Endometrial microvascular endothelial cells (primary cell): ENCODE measurements around the gene PAN3. TPM values are rescaled to one million over a fixed set of nuclear protein-coding genes. Genes with fewer than 3 reads are reported as not detected.
"Not testable (repeated sequence)": the region's sequence is repeated elsewhere in the genome, so short reads cannot be mapped to it uniquely, and the experiment has no call there.

Experiments
- in situ Hi-C: cut with HindIII; loops from 2 replicates; pipeline ENCODE4 v1.10.0; 2017; ENCODE audit warnings: low sequenced_read_pairs, low pct_unique_long_range_greater_than_20kb; ENCODE audit errors: inconsistent ontology term
- total RNA-seq: library from RNA; depleted of rRNA; stranded (reverse); fragments of >200 nt; gene quantifications from one replicate; pipeline ENCODE4 v1.2.3, GENCODE V29; 2015; ENCODE audit errors: inconsistent ontology term

Gene PAN3, protein sequence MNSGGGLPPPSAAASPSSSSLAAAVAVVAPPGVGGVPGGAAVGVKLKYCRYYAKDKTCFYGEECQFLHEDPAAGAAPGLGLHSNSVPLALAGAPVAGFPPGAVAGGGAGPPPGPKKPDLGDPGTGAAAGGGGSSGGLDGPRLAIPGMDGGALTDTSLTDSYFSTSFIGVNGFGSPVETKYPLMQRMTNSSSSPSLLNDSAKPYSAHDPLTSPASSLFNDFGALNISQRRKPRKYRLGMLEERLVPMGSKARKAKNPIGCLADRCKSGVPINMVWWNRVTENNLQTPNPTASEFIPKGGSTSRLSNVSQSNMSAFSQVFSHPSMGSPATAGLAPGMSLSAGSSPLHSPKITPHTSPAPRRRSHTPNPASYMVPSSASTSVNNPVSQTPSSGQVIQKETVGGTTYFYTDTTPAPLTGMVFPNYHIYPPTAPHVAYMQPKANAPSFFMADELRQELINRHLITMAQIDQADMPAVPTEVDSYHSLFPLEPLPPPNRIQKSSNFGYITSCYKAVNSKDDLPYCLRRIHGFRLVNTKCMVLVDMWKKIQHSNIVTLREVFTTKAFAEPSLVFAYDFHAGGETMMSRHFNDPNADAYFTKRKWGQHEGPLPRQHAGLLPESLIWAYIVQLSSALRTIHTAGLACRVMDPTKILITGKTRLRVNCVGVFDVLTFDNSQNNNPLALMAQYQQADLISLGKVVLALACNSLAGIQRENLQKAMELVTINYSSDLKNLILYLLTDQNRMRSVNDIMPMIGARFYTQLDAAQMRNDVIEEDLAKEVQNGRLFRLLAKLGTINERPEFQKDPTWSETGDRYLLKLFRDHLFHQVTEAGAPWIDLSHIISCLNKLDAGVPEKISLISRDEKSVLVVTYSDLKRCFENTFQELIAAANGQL
- total RNA-seq: 18.1 TPM

GRCh38 chr13:28138012-28138755 lies at the start of gene PAN3:
Gene PAN3 (plus strand): TSS chr13:28138545. CDS start chr13:28138658, 113 bp downstream.
- in situ Hi-C loops: no loop called here

DNA sequence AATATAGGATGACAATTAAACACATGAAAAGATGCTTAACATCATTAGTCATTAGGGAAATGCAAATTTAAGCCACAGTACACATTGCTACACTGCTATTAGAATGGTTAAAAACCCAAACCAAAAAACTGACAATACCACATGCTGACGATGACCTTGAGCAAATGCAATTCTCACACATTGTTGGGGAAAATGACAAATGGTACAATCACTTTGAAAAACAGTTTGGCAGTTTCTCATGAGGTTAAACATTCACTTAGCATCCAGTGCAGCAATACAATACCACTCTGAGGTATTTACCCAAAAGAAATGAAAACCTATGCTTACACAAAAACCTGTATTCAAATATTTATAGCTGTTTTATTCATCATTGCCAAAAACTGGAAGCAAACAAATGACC lies 49.3 kb upstream of the PAN3 start:
- in situ Hi-C loops: no loop called here

DNA sequence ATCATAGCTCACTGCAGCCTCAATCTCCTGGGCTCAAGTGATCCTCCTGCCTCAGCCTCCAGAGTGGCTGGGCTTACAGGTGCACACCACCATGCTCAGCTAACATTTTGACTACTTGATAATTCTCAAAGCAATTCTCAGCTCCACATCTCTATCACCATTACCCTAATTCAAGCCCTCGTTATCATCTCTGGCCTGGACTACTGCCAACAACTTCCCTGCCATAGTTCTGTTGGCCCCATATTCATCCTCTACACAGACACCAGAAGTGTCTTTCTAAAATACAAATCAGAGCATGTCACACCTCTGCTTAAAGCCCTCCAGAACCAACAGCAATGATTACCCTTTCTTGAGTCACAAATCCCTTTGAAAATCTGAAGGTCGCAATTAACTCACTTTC lies 45.9 kb upstream of the PAN3 start:
- in situ Hi-C loops: no loop called here

- in situ Hi-C loops: no loop called here
Observed at GRCh38 chr13:28093881-28094280, 44.5 kb upstream of the PAN3 start.

GRCh38 chr13:28094306-28094705 lies 44.0 kb upstream of the PAN3 start:
- in situ Hi-C loops: no loop called here

DNA sequence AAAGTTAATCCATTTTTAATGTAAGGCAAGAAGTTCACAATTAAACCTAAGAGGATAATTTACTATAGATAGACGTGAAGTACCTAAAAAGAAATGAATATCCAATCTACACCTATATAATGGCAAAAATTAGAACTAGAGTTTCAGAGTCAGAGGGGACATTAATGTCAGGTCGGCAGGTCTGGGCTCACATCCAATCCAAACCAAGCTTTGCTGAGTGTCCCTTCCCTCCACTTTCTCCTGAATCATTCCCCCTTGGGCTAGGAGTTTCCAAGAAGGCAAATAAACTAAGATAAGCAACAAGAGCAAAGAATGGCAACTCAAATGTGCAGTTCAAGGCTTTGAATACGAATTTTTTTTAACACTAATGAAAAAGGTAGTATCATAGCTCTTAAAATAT lies 40.8 kb upstream of the PAN3 start:
- in situ Hi-C loops: no loop called here

DNA sequence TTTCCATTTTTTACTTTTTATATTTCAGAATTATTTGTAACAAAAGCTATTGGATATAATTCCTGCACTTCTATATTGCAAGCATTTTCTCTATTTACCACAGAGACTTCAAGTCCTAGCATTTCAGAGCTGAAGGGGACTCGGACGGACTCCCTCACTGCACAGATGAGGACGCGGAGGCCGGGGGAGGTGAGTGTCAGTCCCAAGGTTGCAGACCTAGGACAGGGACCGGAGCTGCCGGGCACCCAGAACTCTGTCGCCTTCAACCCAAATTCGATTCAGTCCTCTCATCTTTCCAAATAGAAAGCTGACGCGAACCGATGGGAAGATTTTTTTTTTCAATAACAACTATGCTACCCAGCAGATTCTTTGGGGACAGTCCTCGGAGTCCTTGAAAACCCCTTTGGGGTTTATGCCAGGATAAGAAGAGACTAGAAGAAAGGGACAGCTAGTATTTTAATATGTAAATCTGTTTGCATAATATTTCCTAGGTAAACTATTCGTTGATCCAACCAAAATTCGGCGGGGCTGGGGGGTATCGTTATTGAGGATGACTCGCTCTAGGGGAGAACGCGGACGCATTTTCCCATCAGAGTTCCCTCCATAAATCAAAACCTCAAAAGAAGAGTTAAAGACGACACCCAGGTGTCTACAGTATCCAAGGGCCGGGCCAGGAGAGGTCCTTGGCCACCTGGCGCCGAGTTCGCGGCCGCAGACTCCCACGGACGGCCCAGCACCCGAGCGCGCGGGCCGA lies 38.8 kb upstream of the PAN3 start:
- in situ Hi-C loops: no loop called here

GRCh38 chr13:28100150-28101121 lies 37.9 kb upstream of the PAN3 start, which contains the start of gene FLT3:
Gene FLT3 (minus strand): TSS chr13:28100576. CDS start chr13:28100510, 66 bp downstream.
- in situ Hi-C loops: no loop called here

GRCh38 chr13:28101886-28102285 lies 36.5 kb upstream of the PAN3 start:
- in situ Hi-C loops: not testable (repeated sequence)

DNA sequence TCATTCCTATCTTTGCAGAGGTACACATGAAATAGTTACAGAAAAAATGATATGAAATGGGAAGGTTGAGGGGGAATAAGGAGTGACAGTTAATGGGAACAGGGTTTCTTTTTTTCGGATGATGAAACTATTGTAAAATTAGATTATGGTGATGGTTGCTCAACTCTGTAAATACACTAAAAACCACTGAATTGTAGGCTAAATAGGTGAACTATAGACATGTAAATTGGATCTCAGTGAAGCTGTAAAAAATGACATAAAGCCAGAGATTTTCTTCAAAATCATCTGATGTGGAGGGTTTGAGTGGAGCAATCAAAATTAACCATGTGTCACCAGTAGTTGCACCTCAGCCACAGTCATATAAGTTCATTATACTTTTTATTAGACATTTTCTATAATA lies 31.4 kb upstream of the PAN3 start:
- in situ Hi-C loops: no loop called here

DNA sequence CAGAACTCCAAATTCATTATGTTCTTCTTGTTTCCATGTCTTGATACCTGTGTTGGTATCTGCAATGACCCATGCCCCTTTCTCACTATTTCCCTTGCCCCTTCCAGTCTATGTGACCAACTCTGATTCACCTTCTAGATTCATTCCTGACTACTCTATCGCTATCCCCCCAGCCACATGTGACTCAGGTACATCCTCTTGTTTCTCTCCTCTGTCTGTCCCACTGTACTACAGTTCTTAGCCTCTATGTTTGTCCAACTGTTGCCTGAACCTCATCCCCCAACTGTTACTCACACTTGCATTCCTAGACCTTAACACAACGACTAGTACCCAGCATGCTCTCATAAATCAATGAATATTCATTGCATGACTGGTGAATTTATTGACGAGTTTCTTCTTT lies 27.9 kb upstream of the PAN3 start:
- in situ Hi-C loops: no loop called here

- in situ Hi-C loops: no loop called here
Observed at GRCh38 chr13:28116736-28117135, 21.6 kb upstream of the PAN3 start.

DNA sequence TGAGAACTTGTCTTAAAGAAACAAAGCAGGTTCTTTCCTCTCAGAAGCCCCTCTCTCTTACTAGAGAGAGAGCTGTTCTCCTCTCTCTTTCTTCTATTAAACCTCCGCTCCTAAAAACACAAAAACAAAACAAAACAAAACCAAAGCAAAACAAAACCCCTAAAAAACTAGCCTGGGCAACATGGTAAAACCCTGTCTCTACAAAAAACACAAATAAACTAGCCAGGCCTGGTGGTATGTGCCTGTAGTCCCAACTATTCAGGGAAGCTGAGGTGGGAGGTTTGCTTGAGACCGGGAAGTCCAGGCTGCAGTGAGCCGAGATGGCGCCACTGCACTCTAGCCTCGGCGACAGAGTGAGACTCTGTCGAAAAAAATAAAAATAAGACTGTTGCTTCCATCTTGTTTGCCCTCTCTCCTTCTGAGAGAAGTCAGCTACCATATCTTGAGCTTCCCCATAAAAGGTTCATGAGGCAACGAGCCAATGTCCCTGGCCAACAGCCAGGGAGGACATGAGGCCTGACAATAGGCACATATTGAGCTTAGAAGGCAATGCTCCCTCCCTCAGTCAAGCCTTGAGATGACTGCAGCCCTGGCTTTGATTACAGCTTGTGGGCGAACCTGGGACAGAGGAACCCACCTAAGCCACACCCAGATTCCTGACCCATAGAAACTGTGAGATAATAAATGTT lies 20.5 kb upstream of the PAN3 start:
- in situ Hi-C loops: no loop called here

- in situ Hi-C loops: no loop called here
Observed at GRCh38 chr13:28120317-28120716, 18.0 kb upstream of the PAN3 start.

- in situ Hi-C loops: no loop called here
Observed at GRCh38 chr13:28121224-28121623, 17.1 kb upstream of the PAN3 start.

- in situ Hi-C loops: no loop called here
Observed at GRCh38 chr13:28128030-28128429, 10.3 kb upstream of the PAN3 start.

DNA sequence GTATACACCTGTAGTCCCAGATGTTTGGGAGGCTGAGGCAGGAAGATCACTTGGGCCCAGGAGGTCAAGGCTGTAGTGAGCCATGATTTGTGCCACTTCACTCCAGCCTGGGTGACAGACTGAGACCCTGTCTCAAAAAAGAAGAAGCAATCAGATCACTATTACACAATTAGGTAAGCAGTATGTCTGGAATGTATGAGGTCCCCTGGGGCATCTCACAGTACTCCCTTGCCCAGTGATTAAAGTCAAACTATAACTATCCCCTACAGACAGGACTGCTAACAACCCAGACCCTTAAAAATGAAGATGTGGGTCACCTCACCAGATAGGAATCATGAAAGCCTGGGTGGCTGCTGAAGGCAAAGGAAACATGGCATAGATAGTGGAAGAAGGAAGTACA lies 9.4 kb upstream of the PAN3 start:
- in situ Hi-C loops: no loop called here
